ENCODE results near the gene PLA2G6. TPM values are rescaled to one million over a fixed set of nuclear protein-coding genes. Genes with fewer than 3 reads are reported as not detected.
"Not testable (repeated sequence)": the region's sequence is repeated elsewhere in the genome, so short reads cannot be mapped to it uniquely, and the experiment has no call there.

Gene PLA2G6
- total and polyA plus RNA-seq, 12 donors: 6.9 to 324 (median 72.6) TPM

- Histone ChIP-seq H3K27me3 (no peaks in the 10 kb centered on the region), H3K4me1 (replicated peaks in 1 of 2) (no peaks in the 10 kb centered on the region), H3K4me3 (no peak overlapping the region), H3K9me3 (replicated peaks in 1 of 3) (no peaks in the 10 kb centered on the region), H3K27ac (no peak overlapping the region), H3K36me3 (replicated peaks in 1 of 2) (no peaks in the 10 kb centered on the region)
- TF ChIP-seq POLR2A (IDR thresholded peaks at IDR 0.05) (no peak), CTCF (IDR thresholded peaks at IDR 0.05) (no peak)
- 93 to 97% (median 95%) methylated on average over 6 to 28 of the region's 28 CpGs for WGBS, 4 donors
- intact Hi-C loops (cut with DNase I): no loop called here
- no peak for DNase-seq
Measured at GRCh38 chr22:38120359-38121110, 61.1 kb downstream of the PLA2G6 start.

GRCh38 chr22:38118747-38119146 is 62.9 kb downstream of the PLA2G6 start:
- intact Hi-C loops (cut with DNase I): loop anchor here in 1 of 2 donors (10.0 kb wide), 2 partner anchors 106 to 236 kb away; no protein-coding TSS in a partner anchor
- H3K27me3 ChIP-seq; H3K9me3 ChIP-seq (replicated peaks in 1 of 3); DNase-seq; H3K27ac ChIP-seq; H3K4me1 ChIP-seq (replicated peaks in 1 of 2); H3K36me3 ChIP-seq (replicated peaks in 1 of 2); H3K4me3 ChIP-seq: not testable (repeated sequence)
- WGBS, 4 donors: 95 to 100% (median 99%) methylated on average over 2 of the region's 2 CpGs

GRCh38 chr22:38118182-38118581 is 63.4 kb downstream of the PLA2G6 start:
- Histone ChIP-seq H3K4me3 (no peak overlapping the region), H3K36me3 (replicated peaks in 1 of 2) (no peaks in the 10 kb centered on the region), H3K27me3 (no peaks in the 10 kb centered on the region), H3K9me3 (replicated peaks in 1 of 3) (no peaks in the 10 kb centered on the region), H3K27ac (no peak overlapping the region), H3K4me1 (replicated peaks in 1 of 2) (peaks cover 0 to 7% of the 10 kb centered on the region in 2 donors)
- WGBS, 4 donors: 90 to 93% (median 91%) methylated on average over 3 of the region's 3 CpGs
- TF ChIP-seq CTCF (IDR thresholded peaks at IDR 0.05): no peak
- TF ChIP-seq POLR2A (IDR thresholded peaks at IDR 0.05): no peak
- intact Hi-C loops (cut with DNase I): loop anchor here in 1 of 2 donors (10.0 kb wide), 2 partner anchors 107 to 237 kb away; no protein-coding TSS in a partner anchor
- no peak for DNase-seq

GRCh38 chr22:38117556-38117955 is 64.1 kb downstream of the PLA2G6 start:
- WGBS, 4 donors: 88 to 93% (median 90%) methylated on average over 9 to 10 of the region's 10 CpGs
- not testable (repeated sequence) for DNase-seq; H3K27me3 ChIP-seq; H3K9me3 ChIP-seq (replicated peaks in 1 of 3); H3K4me3 ChIP-seq; H3K36me3 ChIP-seq (replicated peaks in 1 of 2); H3K27ac ChIP-seq; H3K4me1 ChIP-seq (replicated peaks in 1 of 2)
- intact Hi-C loops (cut with DNase I): loop anchor here in 1 of 2 donors (10.0 kb wide), 2 partner anchors 107 to 237 kb away; no protein-coding TSS in a partner anchor

GRCh38 chr22:38115423-38116205 is 66.0 kb downstream of the PLA2G6 start:
- H3K9me3 ChIP-seq (replicated peaks in 1 of 3): no peaks in the 10 kb centered on the region
- H3K27ac ChIP-seq: no peak overlapping the region
- H3K4me3 ChIP-seq: no peak overlapping the region
- intact Hi-C loops (cut with DNase I): loop anchor here in 1 of 2 donors (10.0 kb wide), 2 partner anchors 109 to 239 kb away; no protein-coding TSS in a partner anchor
- H3K4me1 ChIP-seq (replicated peaks in 1 of 2): peaks cover 0 to 7% of the 10 kb centered on the region in 2 donors
- WGBS, 4 donors: 92 to 96% (median 94%) methylated on average over 11 to 31 of the region's 31 CpGs
- TF ChIP-seq CTCF (IDR thresholded peaks at IDR 0.05) (no peak), POLR2A (IDR thresholded peaks at IDR 0.05) (no peak)
- DNase-seq: no peak
- H3K27me3 ChIP-seq: no peaks in the 10 kb centered on the region
- H3K36me3 ChIP-seq (replicated peaks in 1 of 2): no peaks in the 10 kb centered on the region

All from adrenal gland (tissue), 12 donors.